CD14-positive monocyte (primary cell): Measurements from ENCODE around the gene SERPINF2. TPM values are rescaled to one million over a fixed set of nuclear protein-coding genes. Genes with fewer than 3 reads are reported as not detected.

ENCODE experiments used
- DNase-seq, 3 donors: peaks; one replicate each; pipeline ENCODE4 v3.0.0-alpha.2; 2011 to 2022
- H2AFZ ChIP-seq: 2 replicates; pipeline ENCODE4 v1.6.0; 2012; ENCODE audit warnings: mild to moderate bottlenecking, low read depth, low read length, inconsistent platforms; ENCODE audit not compliant: insufficient read depth, poor library complexity, severe bottlenecking
- H3K27ac ChIP-seq, 2 donors: 1 replicate in 1 of 2; 2 replicates in 1 of 2; pipeline ENCODE4 v1.5.1; 2012 to 2013; ENCODE audit warnings: low read length in 2 of 2, control low read depth in 1 of 2, inconsistent platforms in 1 of 2, low read depth in 1 of 2, mild to moderate bottlenecking in 1 of 2
- H3K27me3 ChIP-seq, 2 donors: one replicate each; pipeline versions ENCODE4 v1.6.0 to v1.6.1; 2011 to 2013; ENCODE audit warnings: low read length in 2 of 2; ENCODE audit not compliant: control insufficient read depth in 2 of 2, insufficient read depth in 2 of 2
- H3K36me3 ChIP-seq, 2 donors: replicated peaks in 1 of 2; 1 replicate in 1 of 2; 2 replicates in 1 of 2; pipeline versions ENCODE4 v1.5.1 to v1.6.1; 2012 to 2013; ENCODE audit warnings: low read length in 2 of 2, control low read depth in 1 of 2, inconsistent platforms in 1 of 2, mild to moderate bottlenecking in 1 of 2; ENCODE audit not compliant: insufficient read depth in 2 of 2, control insufficient read depth in 1 of 2
- H3K4me1 ChIP-seq, 2 donors: 1 replicate in 1 of 2; 2 replicates in 1 of 2; pipeline versions ENCODE4 v1.5.1 to v1.6.1; 2012 to 2013; ENCODE audit warnings: low read length in 2 of 2, control low read depth in 1 of 2, inconsistent platforms in 1 of 2, mild to moderate bottlenecking in 1 of 2, moderate library complexity in 1 of 2; ENCODE audit not compliant: insufficient read depth in 2 of 2, control insufficient read depth in 1 of 2
- H3K4me2 ChIP-seq: replicated peaks from 2 replicates; pipeline ENCODE3; 2012; ENCODE audit warnings: low read length, moderate library complexity, mild to moderate bottlenecking; ENCODE audit not compliant: poor library complexity, severe bottlenecking; ENCODE audit errors: extremely low read depth
- H3K4me3 ChIP-seq, 3 experiments: fragments of 200-600 bp in 1 of 3; sonication (generic) in 1 of 3; replicated peaks in 1 of 3; 1 replicate in 2 of 3; 2 replicates in 1 of 3; pipeline ENCODE4 v1.5.1; 2011 to 2013; ENCODE audit warnings: low read length in 3 of 3, mild to moderate bottlenecking in 3 of 3, control low read depth in 2 of 3, low read depth in 2 of 3, inconsistent platforms in 1 of 3, moderate library complexity in 1 of 3
- H3K79me2 ChIP-seq: 2 replicates; pipeline ENCODE4 v1.6.0; 2012; ENCODE audit warnings: mild to moderate bottlenecking, control low read depth, inconsistent platforms, low read length, moderate library complexity; ENCODE audit not compliant: insufficient read depth
- H3K9ac ChIP-seq: 2 replicates; pipeline ENCODE4 v1.6.0; 2017; ENCODE audit warnings: low read length, mild to moderate bottlenecking; ENCODE audit not compliant: insufficient read depth, poor library complexity, severe bottlenecking
- H3K9me3 ChIP-seq, 2 donors: replicated peaks in 1 of 2; 1 replicate in 1 of 2; 2 replicates in 1 of 2; pipeline versions ENCODE4 v1.5.1 to v1.6.1; 2012 to 2013; ENCODE audit warnings: low read length in 2 of 2, control low read depth in 1 of 2; ENCODE audit not compliant: control insufficient read depth in 1 of 2, insufficient read depth in 1 of 2
- H4K20me1 ChIP-seq: 2 replicates; pipeline ENCODE4 v1.6.0; 2012; ENCODE audit warnings: mild to moderate bottlenecking, low read length, control low read depth, moderate library complexity; ENCODE audit not compliant: insufficient read depth
- H3K27ac Mint-ChIP-seq, 7 donors: one replicate each; pipeline ENCODE4 v1.8.0; 2020; ENCODE audit warnings: mild to moderate bottlenecking in 7 of 7, mixed read lengths in 7 of 7, moderate library complexity in 6 of 7, inconsistent platforms in 2 of 7
- H3K27me3 Mint-ChIP-seq, 3 donors: one replicate each; pipeline ENCODE4 v1.8.0; 2021 to 2022; ENCODE audit warnings: low read depth in 3 of 3, mild to moderate bottlenecking in 3 of 3, mixed read lengths in 3 of 3, moderate library complexity in 3 of 3, inconsistent platforms in 1 of 3
- H3K36me3 Mint-ChIP-seq, 2 donors: one replicate each; pipeline ENCODE4 v1.8.0; 2020; ENCODE audit warnings: mixed read lengths in 2 of 2, inconsistent platforms in 1 of 2, mild to moderate bottlenecking in 1 of 2
- H3K4me1 Mint-ChIP-seq: one replicate; pipeline ENCODE4 v1.8.0; 2020; ENCODE audit warnings: mild to moderate bottlenecking, mixed read lengths
- H3K4me3 Mint-ChIP-seq, 2 donors: one replicate each; pipeline ENCODE4 v1.8.0; 2020; ENCODE audit warnings: mild to moderate bottlenecking in 2 of 2, mixed read lengths in 2 of 2, moderate library complexity in 1 of 2
- H3K9me3 Mint-ChIP-seq, 7 donors: one replicate each; pipeline ENCODE4 v1.8.0; 2020 to 2022; ENCODE audit warnings: mixed read lengths in 7 of 7, mild to moderate bottlenecking in 6 of 7, moderate library complexity in 6 of 7, inconsistent platforms in 2 of 7
- CTCF ChIP-seq: fragments of 200-600 bp; IDR thresholded peaks from one replicate; pipeline ENCODE4 v1.8.0; 2022; ENCODE audit warnings: antibody characterized with exemption, mild to moderate bottlenecking
- WGBS: methylation state at CpG from one replicate; pipeline ENCODE4 v1.1.5; 2013; ENCODE audit warnings: missing lambda C conversion rate; ENCODE audit not compliant: insufficient coverage; 5-methylcytosine and 5-hydroxymethylcytosine counted together
- intact Hi-C, 2 donors: fragments of 100-400 bp; cut with micrococcal nuclease; formaldehyde crosslinking; loops; one replicate each; pipeline versions ENCODE4 v1.15.0 to v1.15.1; 2023
- polyA plus RNA-seq, 3 donors: library from polyadenylated mRNA; depleted of rRNA in 1 of 3; unstranded in 2 of 3; stranded (reverse) in 1 of 3; fragments of 300-500 nt in 2 of 3; fragments of >200 nt in 1 of 3; fragmentation: Illumina TruSeq in 2 of 3; gene quantifications; 1 replicate in 2 of 3; 2 replicates in 1 of 3; pipeline ENCODE4 v1.2.3, GENCODE V29; 2012 to 2021

Gene SERPINF2
- polyA plus RNA-seq, 3 donors = 0.75 to 1.5 (median 0.79) TPM

- Mint-ChIP-seq H3K4me1 (peaks cover 43% of the 10 kb centered on the region), H3K27me3 (peaks cover 0 to 4% (median 0%) of the 10 kb centered on the region in 3 donors), H3K4me3 (no peak overlapping the region), H3K9me3 (no peaks in the 10 kb centered on the region), H3K36me3 (peaks cover 0 to 2% of the 10 kb centered on the region in 2 donors), H3K27ac (peak overlapping the region; percentile 70 to 87 (median 84))
- Histone ChIP-seq H3K4me3 (no peak overlapping the region), H3K4me1 (peaks cover 45 to 52% of the 10 kb centered on the region in 2 donors), H3K27me3 (no peaks in the 10 kb centered on the region), H3K9ac (no peak overlapping the region), H3K4me2 (no peak overlapping the region), H3K9me3 (no peaks in the 10 kb centered on the region), H3K27ac (peak overlapping the region; percentile 1 to 25), H3K79me2 (no peaks in the 10 kb centered on the region), H3K36me3 (no peaks in the 10 kb centered on the region), H2AFZ (no peak overlapping the region), H4K20me1 (no peaks in the 10 kb centered on the region)
- peak; percentile 73 to 77 (median 74) for DNase-seq
- WGBS = 0% methylated on average over 11 of the region's 15 CpGs
- no peak for TF ChIP-seq CTCF
- intact Hi-C loops = no loop called here
Measured at GRCh38 chr17:1758807-1759206, 16.1 kb downstream of the SERPINF2 start.

GRCh38 chr17:1759529-1759928 lies 16.9 kb downstream of the SERPINF2 start:
- H3K79me2 ChIP-seq = no peaks in the 10 kb centered on the region
- no peak for TF ChIP-seq CTCF
- no peaks in the 10 kb centered on the region for H3K9me3 ChIP-seq
- H3K27ac Mint-ChIP-seq = peak overlapping the region in 4 of 7 donors; percentile 46 to 84 (median 80)
- no peak for DNase-seq
- H3K4me1 Mint-ChIP-seq = peaks cover 43% of the 10 kb centered on the region
- H3K4me3 Mint-ChIP-seq = no peak overlapping the region
- peak overlapping the region in 1 of 2 donors; percentile 1 for H3K27ac ChIP-seq
- no peaks in the 10 kb centered on the region for H3K36me3 ChIP-seq
- H3K9me3 Mint-ChIP-seq = no peaks in the 10 kb centered on the region
- intact Hi-C loops = no loop called here
- H3K4me1 ChIP-seq = peaks cover 46 to 52% of the 10 kb centered on the region in 2 donors
- H3K36me3 Mint-ChIP-seq = peaks cover 0 to 3% of the 10 kb centered on the region in 2 donors
- no peak overlapping the region for H3K4me2 ChIP-seq
- H4K20me1 ChIP-seq = no peaks in the 10 kb centered on the region
- no peak overlapping the region for H2AFZ ChIP-seq
- peaks cover 0 to 4% (median 0%) of the 10 kb centered on the region in 3 donors for H3K27me3 Mint-ChIP-seq
- no peak overlapping the region for H3K9ac ChIP-seq
- WGBS = no CpG with 5 or more reads among the region's 5 CpGs
- no peak overlapping the region for H3K4me3 ChIP-seq
- H3K27me3 ChIP-seq = no peaks in the 10 kb centered on the region
